HepG2 (cell line): ENCODE data around the gene ECHDC1.

ENCODE experiments used
- ATF4 ChIP-seq, 2 experiments: fragments of 450-650 bp in 1 of 2; sonication (generic) in 1 of 2; formaldehyde crosslinking; IDR thresholded peaks; 2 replicates each; pipeline versions ENCODE4 v1.5.0 to v1.8.0; 2020 to 2022; ENCODE audit warnings: mild to moderate bottlenecking in 1 of 2, missing genetic modification reagents in 1 of 2
- BCL3 ChIP-seq: sonication (generic); formaldehyde crosslinking; IDR thresholded peaks from 2 replicates; pipeline ENCODE4 v1.5.1; 2020; ENCODE audit warnings: mild to moderate bottlenecking, missing genetic modification reagents, moderate library complexity
- CAMTA2 ChIP-seq: sonication (generic); formaldehyde crosslinking; IDR thresholded peaks from 2 replicates; pipeline ENCODE4 v1.4.0; 2020; ENCODE audit warnings: mild to moderate bottlenecking, missing genetic modification reagents, borderline replicate concordance
- HMGA1 ChIP-seq: sonication (generic); formaldehyde crosslinking; conservative IDR thresholded peaks from 2 replicates; pipeline ENCODE4 v1.4.0; 2020; ENCODE audit warnings: missing genetic modification reagents
- HNRNPK ChIP-seq: fragments of 200-400 bp; formaldehyde crosslinking; IDR thresholded peaks from 2 replicates; pipeline ENCODE4 v1.6.1; 2018; ENCODE audit warnings: low read length, low read depth, moderate library complexity, mild to moderate bottlenecking; ENCODE audit not compliant: poor library complexity, severe bottlenecking
- IRF1 ChIP-seq: sonication (generic); formaldehyde crosslinking; IDR thresholded peaks from 2 replicates; pipeline ENCODE4 v1.4.0; 2020; ENCODE audit warnings: low read depth, mild to moderate bottlenecking, missing genetic modification reagents
- IRX3 ChIP-seq: sonication (generic); formaldehyde crosslinking; IDR thresholded peaks from 2 replicates; pipeline ENCODE4 v1.8.1; 2023; ENCODE audit warnings: mild to moderate bottlenecking, low read depth, missing genetic modification reagents, borderline replicate concordance
- NFYB ChIP-seq: sonication (generic); formaldehyde crosslinking; IDR thresholded peaks from 2 replicates; pipeline ENCODE4 v1.4.0; 2020; ENCODE audit warnings: missing genetic modification reagents
- RBFOX2 ChIP-seq: fragments of 200-400 bp; formaldehyde crosslinking; IDR thresholded peaks from 2 replicates; pipeline ENCODE4 v1.6.1; 2017; ENCODE audit warnings: low read depth, mild to moderate bottlenecking, low read length
- RFX1 ChIP-seq: fragments of 450-650 bp; IDR thresholded peaks from 2 replicates; pipeline ENCODE4 v1.6.1; 2017
- SNAPC5 ChIP-seq: sonication (generic); formaldehyde crosslinking; IDR thresholded peaks from 2 replicates; pipeline ENCODE4 v1.8.1; 2023; ENCODE audit warnings: mild to moderate bottlenecking, missing genetic modification reagents, borderline replicate concordance
- ZNF609 ChIP-seq: sonication (generic); formaldehyde crosslinking; IDR thresholded peaks from 2 replicates; pipeline ENCODE4 v1.4.0; 2020; ENCODE audit warnings: mild to moderate bottlenecking, missing genetic modification reagents, borderline replicate concordance

DNA sequence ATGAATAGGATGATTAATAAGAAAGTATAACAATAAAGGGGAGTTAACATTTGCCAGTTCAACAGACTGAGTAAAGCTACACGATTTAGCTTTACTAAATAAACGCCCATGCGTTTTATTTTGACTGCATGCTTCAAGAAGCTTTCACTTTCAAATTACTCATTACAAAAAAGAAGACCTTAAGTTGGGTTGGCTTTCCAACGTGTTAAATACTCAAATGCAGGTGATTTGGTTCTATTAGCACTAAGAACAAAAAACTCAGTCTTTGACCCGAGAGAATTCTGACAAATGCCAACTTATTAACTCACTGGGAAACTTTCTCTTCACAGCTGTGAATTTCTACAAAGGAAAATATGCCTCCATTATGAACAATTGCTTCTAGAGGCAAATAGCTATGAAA, 51.9 kb downstream of the ECHDC1 start:
- TF ChIP-seq IRX3, result no peak
- TF ChIP-seq RBFOX2, result no peak
- TF ChIP-seq ATF4 (CRISPR knock-in tag; IDR thresholded peaks at IDR 0.05), result no peak
- TF ChIP-seq HMGA1 (CRISPR knock-in tag), result no peak
- no peak for TF ChIP-seq IRF1 (CRISPR knock-in tag)
- TF ChIP-seq ZNF609 (CRISPR knock-in tag), result no peak
- TF ChIP-seq RFX1, result no peak
- TF ChIP-seq CAMTA2 (CRISPR knock-in tag), result no peak
- TF ChIP-seq BCL3, result no peak
- no peak for TF ChIP-seq SNAPC5 (CRISPR knock-in tag)
- TF ChIP-seq NFYB (CRISPR knock-in tag), result no peak
- no peak for TF ChIP-seq HNRNPK
